Ascending aorta (tissue), 2 donors: Measurements from ENCODE around the gene INTS6. TPM values are rescaled to one million over a fixed set of nuclear protein-coding genes. Genes with fewer than 3 reads are reported as not detected.
A peak's percentile ranks its signal among the peaks of the same experiment; 100 is the strongest.

Experiments
- DNase-seq, 2 donors: peaks; one replicate each; pipeline ENCODE4 v3.0.0-alpha.2; 2019; ENCODE audit warnings: low spot score in 2 of 2
- H3K27ac ChIP-seq, 2 donors: fragments of 200-600 bp; sonication (generic); one replicate each; pipeline ENCODE4 v1.5.1; 2016 to 2017; ENCODE audit warnings: mild to moderate bottlenecking in 1 of 2
- H3K27me3 ChIP-seq: fragments of 200-600 bp; sonication (generic); one replicate; pipeline ENCODE4 v1.5.1; 2017
- H3K36me3 ChIP-seq, 2 donors: fragments of 200-600 bp; sonication (generic); one replicate each; pipeline ENCODE4 v1.5.1; 2016
- H3K4me1 ChIP-seq, 2 donors: fragments of 200-600 bp; sonication (generic); one replicate each; pipeline ENCODE4 v1.5.1; 2016 to 2017; ENCODE audit warnings: mild to moderate bottlenecking in 1 of 2
- H3K4me3 ChIP-seq, 2 donors: fragments of 200-600 bp; sonication (generic); one replicate each; pipeline ENCODE4 v1.5.1; 2016 to 2017; ENCODE audit warnings: mild to moderate bottlenecking in 1 of 2
- H3K9me3 ChIP-seq, 2 donors: fragments of 200-600 bp; sonication (generic); one replicate each; pipeline ENCODE4 v1.5.1; 2016
- CTCF ChIP-seq, 3 experiments: fragments of 200-600 bp in 2 of 3; fragments of 450-650 bp in 1 of 3; sonication (generic) in 2 of 3; IDR thresholded peaks; one replicate each; pipeline ENCODE4 v1.5.1; 2016 to 2019; ENCODE audit warnings: antibody characterized with exemption in 3 of 3, mild to moderate bottlenecking in 1 of 3, moderate library complexity in 1 of 3
- intact Hi-C: fragments of 100-400 bp; cut with DNase I; formaldehyde crosslinking; loops from one replicate; pipeline ENCODE4 v1.15.1; 2023
- total RNA-seq: library from RNA; depleted of rRNA; stranded (reverse); fragments of >200 nt; gene quantifications from one replicate; pipeline ENCODE4 v1.1.0, GENCODE V29; 2016

INTS6 gene
- 43.5 TPM for total RNA-seq

- Histone ChIP-seq H3K27me3 (no peaks in the 10 kb centered on the region), H3K9me3 (no peaks in the 10 kb centered on the region), H3K4me1 (peaks cover 0 to 18% of the 10 kb centered on the region in 2 donors), H3K4me3 (peak within 1 kb of the TSS; percentile 94 to 98), H3K27ac (peak within 1 kb of the TSS; percentile 97 to 100), H3K36me3 (peaks cover 3 to 22% of the 10 kb centered on the region in 2 donors)
- intact Hi-C loops: loop anchor here (1.0 to 10.0 kb wide), 10 partner anchors 56 to 1660 kb away; partner anchors contain the start of genes ALG11, ATP7B, FAM124A and KPNA3
- no peak for TF ChIP-seq CTCF (IDR thresholded peaks at IDR 0.05)
- DNase-seq: peak; percentile 98 to 100
These were observed at the start of gene INTS6 for GRCh38 chr13:51452361-51453206. Gene INTS6, minus strand, starts transcription at chr13:51453036. Its CDS starts 511 bp downstream, at chr13:51452525.

- H3K36me3 ChIP-seq: no peaks in the 10 kb centered on the region
- intact Hi-C loops: no loop called here
- H3K27me3 ChIP-seq: no peaks in the 10 kb centered on the region
- no peaks in the 10 kb centered on the region for H3K4me1 ChIP-seq
- no peaks in the 10 kb centered on the region for H3K9me3 ChIP-seq
- TF ChIP-seq CTCF (IDR thresholded peaks at IDR 0.05): no peak
- no peak for DNase-seq
- H3K4me3 ChIP-seq: no peak overlapping the region
- no peak overlapping the region for H3K27ac ChIP-seq
These were observed 49.4 kb upstream of the INTS6 start for GRCh38 chr13:51502153-51502651.

- H3K9me3 ChIP-seq: no peaks in the 10 kb centered on the region
- H3K27me3 ChIP-seq: no peaks in the 10 kb centered on the region
- no peak overlapping the region for H3K27ac ChIP-seq
- no peak overlapping the region for H3K4me3 ChIP-seq
- TF ChIP-seq CTCF (IDR thresholded peaks at IDR 0.05): no peak
- no peaks in the 10 kb centered on the region for H3K36me3 ChIP-seq
- DNase-seq: no peak
- intact Hi-C loops: no loop called here
- no peaks in the 10 kb centered on the region for H3K4me1 ChIP-seq
These were observed 48.8 kb upstream of the INTS6 start for GRCh38 chr13:51501592-51502152.

GRCh38 chr13:51501096-51501495, 48.3 kb upstream of the INTS6 start:
- intact Hi-C loops: no loop called here
- Histone ChIP-seq H3K27ac (no peak overlapping the region), H3K9me3 (no peaks in the 10 kb centered on the region), H3K27me3 (no peaks in the 10 kb centered on the region), H3K36me3 (no peaks in the 10 kb centered on the region), H3K4me1 (no peaks in the 10 kb centered on the region), H3K4me3 (no peak overlapping the region)
- no peak for DNase-seq
- no peak for TF ChIP-seq CTCF (IDR thresholded peaks at IDR 0.05)

GRCh38 chr13:51500687-51501086, 47.9 kb upstream of the INTS6 start:
- no peak for DNase-seq
- no peaks in the 10 kb centered on the region for H3K36me3 ChIP-seq
- intact Hi-C loops: no loop called here
- no peak for TF ChIP-seq CTCF (IDR thresholded peaks at IDR 0.05)
- no peaks in the 10 kb centered on the region for H3K4me1 ChIP-seq
- no peaks in the 10 kb centered on the region for H3K27me3 ChIP-seq
- no peaks in the 10 kb centered on the region for H3K9me3 ChIP-seq
- H3K4me3 ChIP-seq: no peak overlapping the region
- no peak overlapping the region for H3K27ac ChIP-seq
